Vagina (tissue), 2 donors: Measurements from ENCODE around the gene NPM1. TPM values are rescaled to one million over a fixed set of nuclear protein-coding genes. Genes with fewer than 3 reads are reported as not detected.
"Not testable (repeated sequence)": the region's sequence is repeated elsewhere in the genome, so short reads cannot be mapped to it uniquely, and the experiment has no call there.

Experiments used
- DNase-seq, 2 donors: peaks; one replicate each; pipeline ENCODE4 v3.0.0-alpha.2; 2017; ENCODE audit errors: extremely low spot score in 2 of 2
- H3K27ac ChIP-seq: fragments of 200-600 bp; sonication (generic); one replicate; pipeline ENCODE4 v1.5.1; 2019
- H3K27me3 ChIP-seq: fragments of 200-600 bp; sonication (generic); one replicate; pipeline ENCODE4 v1.5.1; 2019
- H3K36me3 ChIP-seq, 2 donors: fragments of 200-600 bp; sonication (generic); one replicate each; pipeline ENCODE4 v1.5.1; 2017 to 2019
- H3K4me1 ChIP-seq: fragments of 200-600 bp; sonication (generic); one replicate; pipeline ENCODE4 v1.5.1; 2019
- H3K4me3 ChIP-seq, 2 donors: fragments of 200-600 bp; sonication (generic); 1 replicate in 1 of 2; 2 replicates in 1 of 2; pipeline ENCODE4 v1.5.1; 2016 to 2019
- H3K9me3 ChIP-seq: fragments of 200-600 bp; sonication (generic); one replicate; pipeline ENCODE4 v1.5.1; 2019
- POLR2A ChIP-seq, 2 donors: fragments of 450-650 bp; IDR thresholded peaks; one replicate each; pipeline ENCODE4 v1.6.1; 2017; ENCODE audit warnings: antibody characterized with exemption in 2 of 2, mild to moderate bottlenecking in 2 of 2, moderate library complexity in 2 of 2
- POLR2AphosphoS5 ChIP-seq, 2 donors: sonication (generic); formaldehyde crosslinking; IDR thresholded peaks; one replicate each; pipeline ENCODE4 v1.9.0; 2017; ENCODE audit warnings: antibody characterized with exemption in 2 of 2, mild to moderate bottlenecking in 2 of 2, low read depth in 1 of 2; ENCODE audit not compliant: insufficient read depth in 1 of 2
- intact Hi-C: fragments of 100-400 bp; cut with DNase I; formaldehyde crosslinking; loops from one replicate; pipeline ENCODE4 v1.15.1; 2023
- total RNA-seq: library from RNA; depleted of rRNA; stranded (reverse); fragments of >200 nt; gene quantifications from one replicate; pipeline ENCODE4 v1.2.3, GENCODE V29; 2016
- TF ChIP-seq, protein P1 (sequence below), 3 experiments: fragments of 450-650 bp in 2 of 3; fragments of 200-600 bp in 1 of 3; sonication (generic) in 1 of 3; IDR thresholded peaks; one replicate each; pipeline ENCODE4 v1.5.1; 2017 to 2019; ENCODE audit warnings: antibody characterized with exemption in 3 of 3, mild to moderate bottlenecking in 2 of 3, moderate library complexity in 2 of 3

Gene NPM1
- total RNA-seq, 1 donor from 2014 or later: 526 TPM

DNA sequence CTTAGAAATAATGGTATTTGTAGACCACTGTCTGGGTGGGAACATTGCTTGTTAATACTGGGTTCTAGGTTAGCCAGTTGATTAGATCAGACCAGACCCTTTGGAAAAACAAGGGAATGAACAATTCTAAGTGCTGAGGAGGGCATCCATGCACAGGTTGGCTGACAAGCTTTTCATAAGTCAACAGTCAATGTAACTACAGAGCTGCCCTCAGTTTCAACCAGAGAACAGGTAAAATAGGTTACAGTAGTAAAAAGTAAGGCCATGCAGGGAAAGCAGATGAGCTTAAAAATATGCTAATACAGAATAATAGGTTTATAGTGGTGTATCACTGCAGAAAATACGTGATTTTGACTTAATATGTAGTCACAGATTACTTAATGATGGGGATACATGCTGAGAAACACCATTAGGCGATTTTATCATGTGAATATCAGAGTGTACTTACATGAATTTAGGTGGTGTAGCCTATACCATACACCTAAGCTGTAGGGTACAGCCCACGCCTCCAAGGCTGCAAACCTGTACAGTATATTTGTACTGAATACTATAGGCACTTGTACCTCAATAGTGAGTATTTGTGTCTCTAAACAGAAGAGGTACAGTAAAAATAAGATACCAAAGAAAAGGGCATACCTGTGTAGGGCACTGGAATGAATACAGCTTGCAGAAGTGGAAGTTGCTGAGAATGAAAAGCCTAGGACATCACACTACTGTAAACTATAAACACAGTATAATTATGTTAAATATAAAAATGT, 25.7 kb downstream of the NPM1 start:
- H3K9me3 ChIP-seq: no peaks in the 10 kb centered on the region
- H3K4me3 ChIP-seq: no peak overlapping the region
- no peak for TF ChIP-seq POLR2AphosphoS5 (IDR thresholded peaks at IDR 0.05; ENCODE audit: insufficient read depth in 1 of 2, low read depth in 1 of 2)
- no peak for TF ChIP-seq POLR2A (IDR thresholded peaks at IDR 0.05)
- TF ChIP-seq, protein P1, sequence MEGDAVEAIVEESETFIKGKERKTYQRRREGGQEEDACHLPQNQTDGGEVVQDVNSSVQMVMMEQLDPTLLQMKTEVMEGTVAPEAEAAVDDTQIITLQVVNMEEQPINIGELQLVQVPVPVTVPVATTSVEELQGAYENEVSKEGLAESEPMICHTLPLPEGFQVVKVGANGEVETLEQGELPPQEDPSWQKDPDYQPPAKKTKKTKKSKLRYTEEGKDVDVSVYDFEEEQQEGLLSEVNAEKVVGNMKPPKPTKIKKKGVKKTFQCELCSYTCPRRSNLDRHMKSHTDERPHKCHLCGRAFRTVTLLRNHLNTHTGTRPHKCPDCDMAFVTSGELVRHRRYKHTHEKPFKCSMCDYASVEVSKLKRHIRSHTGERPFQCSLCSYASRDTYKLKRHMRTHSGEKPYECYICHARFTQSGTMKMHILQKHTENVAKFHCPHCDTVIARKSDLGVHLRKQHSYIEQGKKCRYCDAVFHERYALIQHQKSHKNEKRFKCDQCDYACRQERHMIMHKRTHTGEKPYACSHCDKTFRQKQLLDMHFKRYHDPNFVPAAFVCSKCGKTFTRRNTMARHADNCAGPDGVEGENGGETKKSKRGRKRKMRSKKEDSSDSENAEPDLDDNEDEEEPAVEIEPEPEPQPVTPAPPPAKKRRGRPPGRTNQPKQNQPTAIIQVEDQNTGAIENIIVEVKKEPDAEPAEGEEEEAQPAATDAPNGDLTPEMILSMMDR (IDR thresholded peaks at IDR 0.05): no peak
- H3K4me1 ChIP-seq: peaks cover 5% of the 10 kb centered on the region
- intact Hi-C loops: no loop called here
- H3K27ac ChIP-seq: no peak overlapping the region
- DNase-seq: no peak
- no peaks in the 10 kb centered on the region for H3K27me3 ChIP-seq
- H3K36me3 ChIP-seq: peaks cover 0 to 27% of the 10 kb centered on the region in 2 donors

DNA sequence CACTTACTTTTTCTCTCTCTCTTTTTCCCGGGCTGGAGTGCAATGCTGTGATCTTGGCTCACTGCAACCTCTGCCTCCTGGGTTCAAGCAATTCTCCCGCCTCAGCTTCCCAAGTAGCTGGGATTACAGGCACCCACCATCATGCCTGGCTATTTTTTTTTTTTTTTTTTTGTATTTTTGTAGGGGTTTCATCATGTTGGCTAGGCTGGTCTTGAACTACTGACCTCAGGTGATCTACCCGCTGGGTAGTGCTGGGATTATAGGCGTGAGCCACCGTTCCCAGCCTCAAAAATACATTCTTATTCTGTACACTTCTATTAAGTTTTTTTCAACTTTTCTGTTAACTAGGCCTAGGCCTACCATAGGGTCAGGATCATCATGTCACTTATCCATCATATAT, 26.3 kb downstream of the NPM1 start:
- peaks cover 12% of the 10 kb centered on the region for H3K4me1 ChIP-seq
- intact Hi-C loops, H3K4me3 ChIP-seq, H3K27ac ChIP-seq, H3K27me3 ChIP-seq, H3K9me3 ChIP-seq, DNase-seq: not testable (repeated sequence)
- peaks cover 0 to 24% of the 10 kb centered on the region in 2 donors for H3K36me3 ChIP-seq

DNA sequence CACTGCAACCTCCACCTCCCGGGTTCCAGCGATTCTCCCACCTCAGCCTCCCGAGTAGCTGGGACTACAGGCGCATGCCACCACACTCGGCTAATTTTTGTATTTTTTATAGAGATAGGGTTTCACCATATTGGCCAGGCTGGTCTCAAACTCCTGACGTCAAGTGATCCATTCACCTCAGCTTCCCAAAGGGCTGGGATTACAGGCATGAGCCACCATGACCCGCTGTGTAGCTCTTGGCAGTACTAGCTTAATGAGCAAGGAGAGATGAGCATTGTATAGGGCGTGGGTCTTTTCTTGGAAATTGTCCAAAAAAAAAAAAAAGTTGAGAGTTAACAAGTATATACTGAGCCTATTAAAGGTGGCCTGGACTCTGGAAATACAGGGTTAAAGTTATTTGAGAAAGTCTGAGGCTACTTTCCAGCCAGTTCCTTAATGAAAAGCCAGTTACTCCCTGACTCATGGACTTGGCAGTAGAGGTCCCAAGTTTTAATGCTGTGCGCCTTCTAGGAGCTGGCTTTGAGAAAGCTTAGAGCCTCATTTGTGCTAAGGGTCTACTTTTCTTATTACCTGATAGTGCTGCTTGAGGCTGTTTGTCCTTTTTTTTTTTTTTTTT, 27.6 kb downstream of the NPM1 start:
- Histone ChIP-seq H3K9me3 (no peaks in the 10 kb centered on the region), H3K36me3 (peaks cover 0 to 24% of the 10 kb centered on the region in 2 donors), H3K4me1 (peaks cover 14% of the 10 kb centered on the region), H3K4me3 (no peak overlapping the region), H3K27ac (no peak overlapping the region), H3K27me3 (no peaks in the 10 kb centered on the region)
- no peak for DNase-seq
- TF ChIP-seq, protein P1 (IDR thresholded peaks at IDR 0.05): no peak
- TF ChIP-seq POLR2AphosphoS5 (IDR thresholded peaks at IDR 0.05; ENCODE audit: insufficient read depth in 1 of 2, low read depth in 1 of 2) (no peak), POLR2A (IDR thresholded peaks at IDR 0.05) (no peak)
- intact Hi-C loops: loop anchor here (5.0 kb wide), 1 partner anchor 492 kb away; no protein-coding TSS in a partner anchor

DNA sequence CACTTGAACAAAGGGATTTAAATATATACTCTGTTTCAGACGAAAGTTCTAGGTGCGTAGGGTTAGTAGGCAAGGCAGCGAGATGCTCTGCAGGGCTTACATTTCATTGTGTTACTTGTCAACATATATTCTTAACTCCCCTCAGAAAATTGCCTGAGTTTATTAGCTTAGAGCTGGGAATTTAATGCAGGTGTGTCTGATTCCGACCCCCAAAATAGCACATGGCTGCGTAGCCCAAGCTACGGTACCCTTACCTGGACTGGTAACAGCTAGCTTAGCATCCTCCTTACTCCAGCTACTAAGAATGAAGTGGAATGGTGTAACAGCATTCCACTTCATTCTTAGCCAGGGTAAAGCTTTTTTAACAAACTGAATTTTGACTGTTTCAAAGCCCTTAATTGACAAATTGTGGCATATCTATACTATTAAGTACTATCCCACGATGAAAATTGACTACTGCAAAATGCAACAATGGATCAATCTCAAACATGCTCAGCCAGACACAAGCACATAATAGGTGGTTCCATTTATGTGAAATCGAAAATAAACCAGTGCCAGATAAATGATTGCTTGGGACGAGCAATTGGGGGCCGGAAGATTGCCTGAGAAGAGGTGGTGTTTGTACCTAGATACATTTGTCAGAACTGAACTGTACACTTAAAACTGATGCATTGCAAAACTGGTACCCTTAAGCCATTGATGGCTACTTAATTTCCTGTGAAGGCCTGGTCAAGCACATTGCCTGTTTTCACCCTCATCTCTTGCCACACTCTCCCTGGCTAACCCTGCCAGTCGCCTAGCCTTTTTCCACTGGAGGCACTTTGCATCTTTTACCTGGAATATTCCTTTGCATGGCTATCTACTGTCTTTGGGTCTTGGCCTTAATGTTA, 28.8 kb downstream of the NPM1 start:
- TF ChIP-seq, protein P1 (IDR thresholded peaks at IDR 0.05): no peak
- TF ChIP-seq POLR2A (IDR thresholded peaks at IDR 0.05) (no peak), POLR2AphosphoS5 (IDR thresholded peaks at IDR 0.05; ENCODE audit: insufficient read depth in 1 of 2, low read depth in 1 of 2) (no peak)
- Histone ChIP-seq H3K9me3 (no peaks in the 10 kb centered on the region), H3K4me3 (no peak overlapping the region), H3K4me1 (peaks cover 25% of the 10 kb centered on the region), H3K27me3 (peaks cover 4% of the 10 kb centered on the region), H3K36me3 (peaks cover 0 to 15% of the 10 kb centered on the region in 2 donors), H3K27ac (no peak overlapping the region)
- intact Hi-C loops: loop anchor here (5.0 kb wide), 1 partner anchor 491 kb away; no protein-coding TSS in a partner anchor
- DNase-seq: no peak

DNA sequence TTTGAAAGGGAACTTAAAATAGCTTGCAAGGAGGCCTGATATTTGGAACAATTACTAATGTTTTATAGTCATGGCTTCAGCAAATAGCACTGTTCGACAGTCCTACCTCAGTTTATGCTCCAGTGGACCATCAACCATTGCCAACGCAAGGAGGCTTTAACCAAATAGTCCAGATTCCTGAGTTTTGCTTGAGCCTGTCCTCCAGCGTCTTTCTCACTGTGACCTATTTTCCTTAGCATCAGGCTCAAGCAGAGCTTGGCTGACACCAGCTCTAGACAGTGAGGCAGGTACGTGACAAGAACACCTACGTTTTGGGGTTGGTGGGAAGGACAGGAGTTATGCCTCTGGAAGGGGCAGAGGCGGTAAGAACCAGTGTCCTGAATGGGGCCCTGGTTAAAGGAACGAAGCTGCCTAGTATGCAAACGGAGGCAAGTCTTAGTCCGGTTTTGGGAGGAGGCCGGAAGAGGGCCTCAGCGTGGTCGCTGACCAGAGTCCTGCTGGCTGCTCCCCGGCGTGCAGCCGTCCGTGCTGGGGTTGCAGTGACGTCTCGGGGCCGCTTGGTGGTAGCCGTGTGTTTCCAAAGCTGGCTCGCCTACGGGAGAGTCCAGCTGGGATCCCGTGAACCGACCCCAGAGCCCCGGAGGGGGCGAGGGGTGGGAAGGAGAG, 30.8 kb downstream of the NPM1 start:
- Histone ChIP-seq H3K4me1 (peaks cover 26% of the 10 kb centered on the region), H3K9me3 (no peaks in the 10 kb centered on the region), H3K27me3 (peaks cover 4% of the 10 kb centered on the region), H3K4me3 (peak overlapping the region; percentile 33 to 45), H3K27ac (no peak overlapping the region), H3K36me3 (no peaks in the 10 kb centered on the region)
- no peak for DNase-seq
- TF ChIP-seq, protein P1 (IDR thresholded peaks at IDR 0.05): peak; percentile 56 to 95 (median 89)
- TF ChIP-seq POLR2AphosphoS5 (IDR thresholded peaks at IDR 0.05; ENCODE audit: insufficient read depth in 1 of 2, low read depth in 1 of 2): peak in 1 of 2 donors; percentile 24
- no peak for TF ChIP-seq POLR2A (IDR thresholded peaks at IDR 0.05)
- intact Hi-C loops: loop anchor here (5.0 kb wide), 1 partner anchor 489 kb away; no protein-coding TSS in a partner anchor
